ENCODE data around the gene FCER2. TPM values are rescaled to one million over a fixed set of nuclear protein-coding genes. Genes with fewer than 3 reads are reported as not detected.

FCER2 gene
- total RNA-seq, 1 donor from 2014 or later, result not detected

DNA sequence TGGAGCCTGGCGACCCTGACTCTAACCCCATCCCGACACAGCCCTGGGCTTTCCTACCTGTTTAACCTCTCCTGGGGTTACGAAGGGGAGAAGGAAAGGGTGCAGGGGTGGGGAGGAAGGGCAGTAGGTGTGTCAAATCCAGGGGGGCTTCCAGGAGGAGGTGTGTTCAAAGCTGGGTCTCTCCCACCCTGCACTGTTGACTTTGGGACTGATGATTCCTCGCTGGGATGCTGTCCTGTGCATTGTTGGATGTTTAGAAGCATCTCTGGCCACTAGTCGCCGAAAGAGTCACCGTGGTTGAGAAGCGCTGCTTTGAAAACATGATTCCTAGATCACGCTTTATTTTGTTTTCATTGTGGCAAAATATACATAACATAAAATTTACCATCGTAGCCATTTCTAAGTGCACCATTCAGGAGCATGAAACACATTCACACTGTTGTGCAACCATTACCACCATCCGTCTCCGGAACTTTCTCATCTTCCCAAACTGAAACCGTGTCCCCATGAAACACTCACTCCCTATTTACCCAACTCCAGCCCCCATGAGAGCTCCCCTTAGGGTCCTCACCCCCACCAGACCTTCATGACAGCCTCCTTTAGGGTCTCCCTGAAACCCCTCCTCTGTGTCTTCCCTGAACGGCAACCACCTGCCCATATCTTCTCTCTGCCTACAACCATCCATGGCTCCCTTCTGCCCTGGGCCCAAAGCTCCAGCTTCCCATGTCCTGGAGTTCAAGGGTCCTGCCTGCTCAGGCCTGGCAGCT is 4.4 kb upstream of the FCER2 start:
- Mint-ChIP-seq H3K36me3 (ENCODE audit: unreplicated experiment) (no peaks in the 10 kb centered on the region), H3K4me1 (ENCODE audit: low read depth, unreplicated experiment) (no peaks in the 10 kb centered on the region), H3K27me3 (ENCODE audit: unreplicated experiment) (peaks cover 7% of the 10 kb centered on the region), H3K9me3 (ENCODE audit: unreplicated experiment) (peaks cover 7% of the 10 kb centered on the region), H3K27ac (ENCODE audit: unreplicated experiment) (peak overlapping the region; percentile 44), H3K4me3 (ENCODE audit: unreplicated experiment) (no peak overlapping the region)
- TF ChIP-seq CTCF (IDR thresholded peaks at IDR 0.05; ENCODE audit: partially characterized antibody, unreplicated experiment), result no peak
- no peak for DNase-seq

GRCh38 chr19:7705387-7706187 is 3.7 kb upstream of the FCER2 start:
- no peak for DNase-seq
- TF ChIP-seq CTCF (IDR thresholded peaks at IDR 0.05; ENCODE audit: partially characterized antibody, unreplicated experiment), result no peak
- H3K36me3 Mint-ChIP-seq (ENCODE audit: unreplicated experiment), result no peaks in the 10 kb centered on the region
- peaks cover 7% of the 10 kb centered on the region for H3K9me3 Mint-ChIP-seq (ENCODE audit: unreplicated experiment)
- no peak overlapping the region for H3K27ac Mint-ChIP-seq (ENCODE audit: unreplicated experiment)
- H3K27me3 Mint-ChIP-seq (ENCODE audit: unreplicated experiment), result peaks cover 7% of the 10 kb centered on the region
- no peaks in the 10 kb centered on the region for H3K4me1 Mint-ChIP-seq (ENCODE audit: low read depth, unreplicated experiment)
- no peak overlapping the region for H3K4me3 Mint-ChIP-seq (ENCODE audit: unreplicated experiment)

DNA sequence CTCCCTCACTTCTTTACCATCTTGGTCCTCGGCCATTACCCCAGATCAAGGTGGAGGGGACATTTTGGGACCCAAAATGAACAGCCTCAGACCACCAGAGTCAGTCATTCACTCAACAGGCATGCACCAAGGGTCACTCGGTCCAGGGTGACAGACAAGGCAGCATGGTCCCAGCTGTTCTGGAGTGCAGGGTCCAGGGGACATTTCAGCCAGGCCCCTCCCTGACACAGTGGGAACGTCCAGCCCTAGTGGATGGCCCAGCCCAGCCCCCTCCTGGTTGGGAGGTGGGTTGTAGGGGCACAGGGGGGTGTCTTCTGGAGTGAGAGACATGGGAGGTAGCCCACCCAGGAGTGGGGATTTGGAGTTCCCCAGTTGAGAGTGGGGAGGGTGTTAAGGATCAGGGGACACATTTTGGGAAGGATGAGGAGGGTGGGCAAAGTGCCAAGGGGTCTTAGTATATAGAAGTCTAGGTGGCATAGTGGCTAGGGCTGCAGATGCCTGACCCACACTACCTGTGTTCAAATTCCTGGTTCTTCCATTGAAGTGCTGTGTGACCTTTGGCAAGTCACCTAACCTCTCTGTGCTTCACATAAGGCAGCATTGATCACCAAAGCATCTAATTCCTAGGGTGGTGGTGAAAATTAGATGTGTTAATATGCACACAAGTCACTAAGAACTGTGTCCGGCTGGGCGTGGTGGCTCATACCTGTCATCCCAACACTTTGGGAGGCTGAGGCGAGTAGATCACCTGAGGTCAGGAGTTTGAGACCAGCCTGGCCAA is 2.5 kb upstream of the FCER2 start:
- no peak for DNase-seq
- Mint-ChIP-seq H3K4me1 (ENCODE audit: low read depth, unreplicated experiment) (no peaks in the 10 kb centered on the region), H3K27ac (ENCODE audit: unreplicated experiment) (no peak overlapping the region), H3K27me3 (ENCODE audit: unreplicated experiment) (peaks cover 7% of the 10 kb centered on the region), H3K36me3 (ENCODE audit: unreplicated experiment) (no peaks in the 10 kb centered on the region), H3K9me3 (ENCODE audit: unreplicated experiment) (peaks cover 7% of the 10 kb centered on the region), H3K4me3 (ENCODE audit: unreplicated experiment) (no peak overlapping the region)
- no peak for TF ChIP-seq CTCF (IDR thresholded peaks at IDR 0.05; ENCODE audit: partially characterized antibody, unreplicated experiment)

DNA sequence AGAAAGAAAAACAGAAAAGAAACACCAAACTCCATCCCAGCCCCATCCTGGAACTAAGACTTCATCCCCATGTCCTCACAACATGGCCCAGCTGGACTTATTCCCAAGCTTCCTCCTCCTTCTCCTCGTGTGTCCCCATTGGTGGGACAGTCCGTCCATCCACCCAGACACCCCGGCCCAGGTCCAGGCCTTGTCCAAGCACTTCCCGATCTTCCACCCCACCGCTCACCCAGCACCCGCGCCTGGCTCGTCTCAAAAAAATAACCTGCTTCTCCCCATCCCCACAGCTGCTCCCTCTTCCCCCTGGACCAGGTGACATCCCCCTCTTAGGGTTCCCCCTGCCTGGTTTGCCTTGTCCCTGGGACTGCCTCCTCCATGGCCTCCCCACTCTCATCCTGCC is 1.4 kb upstream of the FCER2 start:
- no peak for DNase-seq
- H3K36me3 Mint-ChIP-seq (ENCODE audit: unreplicated experiment), result no peaks in the 10 kb centered on the region
- no peaks in the 10 kb centered on the region for H3K4me1 Mint-ChIP-seq (ENCODE audit: low read depth, unreplicated experiment)
- H3K4me3 Mint-ChIP-seq (ENCODE audit: unreplicated experiment), result no peak overlapping the region
- peaks cover 6% of the 10 kb centered on the region for H3K27me3 Mint-ChIP-seq (ENCODE audit: unreplicated experiment)
- H3K27ac Mint-ChIP-seq (ENCODE audit: unreplicated experiment), result no peak overlapping the region
- peaks cover 4% of the 10 kb centered on the region for H3K9me3 Mint-ChIP-seq (ENCODE audit: unreplicated experiment)
- no peak for TF ChIP-seq CTCF (IDR thresholded peaks at IDR 0.05; ENCODE audit: partially characterized antibody, unreplicated experiment)
